ENCODE measurements around the gene VPS54. TPM values are rescaled to one million over a fixed set of nuclear protein-coding genes. Genes with fewer than 3 reads are reported as not detected.

VPS54 gene
- total RNA-seq, 1 experiment from 2014 or later: 9.8 TPM

GRCh38 chr2:63926815-63927214 lies 92.4 kb downstream of the VPS54 start:
- no peak for DNase-seq (ENCODE audit: low read depth)

DNA sequence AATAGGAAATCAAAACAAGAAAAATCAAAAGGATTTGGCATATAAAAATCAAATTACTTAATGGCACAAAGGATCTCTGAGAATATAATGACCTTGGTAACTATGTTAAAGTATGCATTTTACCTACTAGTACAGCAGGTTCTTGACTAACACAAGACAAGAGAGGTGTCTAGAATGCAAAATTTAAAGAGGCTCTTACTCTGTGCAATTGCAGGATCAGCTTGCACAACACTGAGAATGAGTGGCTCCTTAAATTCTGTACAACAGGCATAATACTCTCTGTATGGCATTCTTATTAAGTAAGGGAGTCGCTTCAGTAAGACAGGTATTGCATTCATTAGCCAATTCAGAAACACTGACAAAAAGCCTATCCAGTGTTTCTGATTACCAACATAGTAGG lies 104.9 kb downstream of the VPS54 start:
- no peak for DNase-seq (ENCODE audit: low read depth)

DNA sequence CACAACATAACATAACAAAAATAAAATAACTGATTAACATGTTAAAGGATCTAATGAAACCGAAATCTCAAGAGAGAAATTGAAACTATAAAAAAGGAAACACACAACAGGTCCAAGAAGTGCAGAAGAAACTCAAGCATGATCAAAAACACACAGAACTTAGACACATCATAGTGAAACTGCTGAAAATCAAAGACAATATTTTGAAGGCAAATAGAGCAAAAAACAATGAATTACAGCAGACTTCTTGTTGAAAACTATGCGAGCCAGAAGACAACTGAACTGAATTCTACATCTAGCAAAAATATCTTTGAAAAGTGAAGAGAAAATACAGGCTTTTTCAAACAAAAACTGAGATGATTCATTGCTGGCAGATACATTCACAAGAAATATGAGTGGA lies 116.2 kb downstream of the VPS54 start:
- DNase-seq (ENCODE audit: low read depth): no peak

GRCh38 chr2:63902149-63902548 lies 117.1 kb downstream of the VPS54 start:
- no peak for DNase-seq (ENCODE audit: low read depth)

GRCh38 chr2:63899639-63900038 lies 119.6 kb downstream of the VPS54 start:
- no peak for DNase-seq (ENCODE audit: low read depth)

- no peak for DNase-seq (ENCODE audit: low read depth)
Measured at GRCh38 chr2:63898839-63899238, 120.4 kb downstream of the VPS54 start.

GRCh38 chr2:63894167-63894566 lies 125.1 kb downstream of the VPS54 start:
- DNase-seq (ENCODE audit: low read depth): no peak

- no peak for DNase-seq (ENCODE audit: low read depth)
Measured at GRCh38 chr2:63893163-63893562, 126.1 kb downstream of the VPS54 start.

GRCh38 chr2:63891488-63892030 lies 127.7 kb downstream of the VPS54 start:
- DNase-seq (ENCODE audit: low read depth): no peak

- DNase-seq (ENCODE audit: low read depth): no peak
Measured at GRCh38 chr2:63890678-63891077, 128.6 kb downstream of the VPS54 start.

GRCh38 chr2:63888490-63889402 lies 130.5 kb downstream of the VPS54 start:
- DNase-seq (ENCODE audit: low read depth): peak; percentile 47

DNA sequence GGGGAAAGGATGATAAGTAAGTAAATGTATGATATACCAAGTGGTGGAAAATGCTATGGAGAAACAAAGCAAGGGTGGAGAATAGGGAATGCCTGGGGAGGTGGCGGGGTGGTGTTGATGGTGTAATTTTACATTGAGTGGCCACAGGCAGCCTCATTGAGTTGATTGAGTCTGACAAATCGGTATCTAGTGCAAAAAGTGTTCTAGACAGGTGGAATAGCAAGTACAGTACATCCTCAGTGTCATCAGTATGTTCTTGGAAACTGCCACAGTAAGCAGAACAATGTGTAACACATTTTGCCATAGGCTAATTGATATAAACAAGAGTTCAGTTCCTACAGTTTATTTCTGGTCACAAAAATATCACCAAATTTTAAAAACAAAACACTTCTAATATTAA lies 131.2 kb downstream of the VPS54 start:
- no peak for DNase-seq (ENCODE audit: low read depth)

- no peak for DNase-seq (ENCODE audit: low read depth)
Measured at GRCh38 chr2:63886445-63886844, 132.8 kb downstream of the VPS54 start.

- no peak for DNase-seq (ENCODE audit: low read depth)
Measured at GRCh38 chr2:63882395-63883105, 136.7 kb downstream of the VPS54 start.

GRCh38 chr2:63881205-63881604 lies 138.0 kb downstream of the VPS54 start:
- DNase-seq (ENCODE audit: low read depth): no peak

DNA sequence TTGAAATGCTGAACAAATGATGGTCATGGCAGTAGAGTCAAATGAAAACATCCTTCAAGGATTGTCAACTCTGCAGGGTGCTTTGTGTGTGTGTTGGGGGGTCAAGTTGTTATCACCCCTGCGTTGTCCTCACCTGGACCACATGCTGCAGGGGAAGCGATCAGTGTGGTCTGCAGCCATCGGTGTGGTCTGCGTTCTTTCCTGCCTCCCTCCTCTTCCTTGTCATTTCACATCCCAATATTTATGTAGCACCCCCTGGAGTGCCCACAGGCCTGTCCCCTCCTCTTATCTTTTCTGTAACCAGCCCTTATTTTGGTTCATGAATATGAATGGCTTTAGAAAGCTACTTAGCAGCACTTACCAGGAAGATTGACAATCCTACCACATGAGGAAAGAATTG lies 138.6 kb downstream of the VPS54 start:
- DNase-seq (ENCODE audit: low read depth): no peak

GRCh38 chr2:63879876-63880433 lies 139.3 kb downstream of the VPS54 start:
- no peak for DNase-seq (ENCODE audit: low read depth)

DNA sequence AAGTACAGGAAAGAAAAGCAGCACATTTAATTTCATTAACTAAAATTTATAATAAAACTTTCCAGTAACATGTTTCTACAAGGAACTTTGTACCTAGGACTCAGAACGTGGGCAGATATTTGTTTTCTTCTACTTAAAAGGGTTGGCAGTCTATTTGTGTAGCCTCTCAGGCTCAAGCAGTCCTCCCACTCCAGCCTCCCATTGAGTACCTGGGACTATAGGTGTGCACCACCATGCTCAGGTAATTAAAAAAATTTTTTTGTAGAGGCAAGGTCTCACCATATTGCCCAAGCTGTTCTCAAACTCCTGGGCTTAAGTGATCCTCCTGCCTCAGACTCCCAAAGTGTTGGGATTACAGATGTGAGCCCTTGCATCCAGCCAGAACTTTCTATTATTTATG lies 140.7 kb downstream of the VPS54 start:
- no peak for DNase-seq (ENCODE audit: low read depth)

GRCh38 chr2:63876311-63876710 lies 142.9 kb downstream of the VPS54 start:
- no peak for DNase-seq (ENCODE audit: low read depth)

DNA sequence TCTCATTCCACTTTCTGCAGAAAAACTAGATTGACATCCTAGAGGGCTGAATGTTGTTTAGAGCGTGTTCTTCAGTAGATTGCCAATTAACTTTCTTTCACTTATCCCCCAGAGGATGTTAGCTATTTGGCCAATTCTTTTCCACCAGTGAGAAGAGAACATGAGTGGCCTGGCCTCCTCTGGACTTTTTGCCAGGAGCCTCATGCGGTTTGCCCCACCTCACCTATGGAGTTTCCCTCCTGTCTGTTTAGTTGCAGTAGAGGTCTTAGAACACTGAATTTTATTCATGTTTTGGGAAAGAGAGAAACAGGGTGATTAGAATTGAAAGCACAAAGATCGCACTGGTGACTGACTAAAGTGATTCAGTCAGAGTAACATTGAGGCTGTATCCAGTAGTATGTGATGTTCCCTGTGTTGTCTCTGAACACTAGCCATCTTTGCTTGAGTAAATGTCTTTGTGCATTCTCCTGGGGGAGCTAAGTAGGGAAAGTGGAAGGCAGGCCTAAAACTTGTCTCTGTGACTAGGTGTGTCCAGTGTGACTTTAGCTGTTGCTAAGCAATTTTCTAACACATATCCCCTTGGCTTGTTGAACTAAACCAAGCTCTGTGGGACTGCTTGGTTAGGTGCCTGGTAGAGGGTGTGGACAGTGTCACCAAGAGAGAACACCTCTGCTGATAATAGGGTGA lies 143.5 kb downstream of the VPS54 start:
- no peak for DNase-seq (ENCODE audit: low read depth)

DNA sequence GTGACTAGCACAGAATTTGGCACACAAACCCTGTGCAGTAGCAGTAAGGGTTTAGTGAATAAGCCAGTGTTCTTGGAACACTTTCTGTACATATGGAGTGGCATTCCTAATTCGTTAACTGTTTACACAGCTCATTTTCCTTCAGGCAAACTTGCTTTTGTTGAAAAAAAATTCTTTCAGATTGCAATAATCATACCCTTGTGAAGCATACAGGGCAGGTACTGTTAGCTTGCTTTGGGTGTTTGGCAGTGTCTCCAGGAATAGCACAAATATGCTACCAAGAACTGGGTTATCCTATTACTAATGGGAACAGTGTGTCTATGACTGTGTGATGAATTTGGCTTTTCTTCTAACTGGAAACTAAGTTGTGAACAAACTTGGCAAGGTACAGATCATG lies 144.1 kb downstream of the VPS54 start:
- no peak for DNase-seq (ENCODE audit: low read depth)
